Inflammatory macrophage (primary cell): ENCODE results near the gene TCF25.
A peak's percentile ranks its signal among the peaks of the same experiment; 100 is the strongest.
"Not testable (repeated sequence)": the region's sequence is repeated elsewhere in the genome, so short reads cannot be mapped to it uniquely, and the experiment has no call there.

ENCODE experiments used
- DNase-seq, 2 donors: peaks; one replicate each; pipeline ENCODE4 v3.0.0-alpha.2; 2020 to 2022

The TCF25 gene

DNA sequence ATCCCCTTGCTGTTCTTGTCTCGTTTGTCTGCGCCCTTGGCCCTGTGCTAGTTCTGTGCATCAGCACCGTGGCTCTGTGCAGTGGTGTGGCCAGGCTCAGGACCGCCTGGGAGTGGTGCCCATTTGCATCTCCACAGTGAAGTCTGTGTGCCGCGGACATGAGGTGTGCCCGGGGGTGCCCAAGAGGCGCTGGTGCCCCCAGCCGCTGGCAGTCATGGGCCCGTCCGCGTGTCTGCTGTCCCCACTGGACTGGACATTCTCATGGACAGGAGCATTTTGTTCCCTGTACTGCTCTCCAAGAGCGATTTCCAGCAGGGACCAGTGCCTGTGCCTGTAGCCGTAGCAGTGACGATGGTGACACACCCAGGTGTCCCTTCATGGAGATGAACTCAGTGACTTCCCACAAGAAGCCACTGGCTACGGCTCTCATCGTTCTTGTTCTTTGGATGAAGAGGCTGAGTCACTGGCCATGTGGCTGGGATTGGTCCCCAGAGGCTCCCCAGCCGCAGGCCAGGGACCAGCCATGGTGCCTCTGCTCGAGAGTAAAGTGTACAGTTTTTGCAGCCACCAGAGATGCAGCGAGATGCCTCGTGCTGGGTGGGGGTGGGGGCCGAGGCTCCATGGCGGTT lies 32.2 kb downstream of the TCF25 start:
- no peak for DNase-seq

DNA sequence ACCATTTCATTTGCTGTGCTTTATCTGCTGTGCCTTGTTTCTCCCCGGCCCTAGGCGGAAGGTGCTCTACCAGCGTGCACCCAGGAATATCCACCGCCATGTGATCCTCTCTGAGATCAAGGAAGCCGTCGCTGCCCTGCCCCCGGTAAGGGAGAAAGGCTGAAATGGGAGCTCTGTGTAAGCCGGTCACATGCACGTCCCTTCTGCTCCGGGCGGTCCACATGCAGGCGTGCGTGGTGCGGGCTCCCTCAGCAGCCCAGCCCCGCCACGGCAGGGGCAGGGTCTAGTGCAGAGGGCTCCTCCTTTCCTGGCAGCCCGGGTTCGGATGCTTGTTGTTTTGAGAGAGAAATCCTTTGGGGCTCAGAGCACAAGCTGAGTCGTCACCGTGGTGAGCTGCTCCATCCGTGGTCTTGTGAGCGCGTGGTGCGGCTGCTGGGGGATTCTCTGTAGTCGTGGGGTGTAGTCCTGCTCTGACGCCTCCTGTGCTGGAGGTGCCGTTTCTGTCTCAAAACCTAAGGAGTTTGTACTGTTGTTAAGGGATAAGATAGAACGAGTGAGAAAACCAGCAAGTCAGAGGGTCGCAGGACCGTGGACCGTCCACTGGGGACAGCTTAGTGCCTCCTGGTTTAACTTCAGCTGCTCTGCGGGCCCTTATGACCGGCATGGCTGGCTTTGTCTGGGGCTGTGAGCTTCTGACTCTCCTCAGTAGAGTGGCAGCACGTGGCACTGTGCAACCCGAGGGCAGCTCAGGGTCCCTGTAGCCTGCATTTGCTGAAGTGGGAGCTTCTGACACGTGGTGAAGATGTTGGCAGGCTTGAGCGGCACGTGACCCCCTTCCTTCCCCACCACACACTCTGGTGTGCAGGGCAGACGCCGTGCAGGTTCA lies 33.0 kb downstream of the TCF25 start:
- DNase-seq = no peak

DNA sequence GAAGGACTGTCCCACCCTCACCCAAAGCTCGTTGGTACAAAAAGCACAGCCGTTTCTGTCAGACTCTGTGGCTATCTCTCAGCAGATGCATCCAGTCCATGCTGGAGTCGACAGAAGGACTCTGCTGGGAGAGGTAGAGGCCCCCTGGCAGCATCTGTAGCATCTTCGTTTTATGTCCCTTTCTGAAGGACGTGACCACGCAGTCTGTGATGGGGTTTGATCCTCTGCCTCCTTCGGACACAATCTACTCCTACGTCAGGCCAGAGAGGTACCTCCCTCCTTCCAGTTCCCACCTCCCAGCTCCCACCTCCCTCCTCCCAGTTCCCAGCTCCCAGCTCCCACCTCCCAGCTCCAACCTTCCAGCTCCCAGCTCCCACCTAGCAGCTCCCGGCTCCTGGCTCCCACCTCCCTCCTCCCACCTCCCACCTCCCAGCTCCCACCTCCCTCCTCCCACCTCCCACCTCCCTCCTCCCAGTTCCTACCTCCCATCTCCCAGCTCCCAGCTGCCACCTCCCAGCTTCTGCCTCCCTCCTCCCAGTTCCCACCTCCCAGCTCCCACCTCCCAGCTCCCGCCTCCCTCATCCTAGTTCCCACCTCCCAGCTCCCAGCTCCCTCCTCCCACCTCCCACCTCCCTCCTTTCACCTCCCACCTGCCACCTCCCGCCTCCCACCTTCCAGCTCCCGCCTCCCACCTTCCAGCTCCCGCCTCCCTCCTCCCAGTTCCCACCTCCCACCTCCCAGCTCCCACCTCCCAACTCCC lies 33.8 kb downstream of the TCF25 start:
- no peak for DNase-seq

DNA sequence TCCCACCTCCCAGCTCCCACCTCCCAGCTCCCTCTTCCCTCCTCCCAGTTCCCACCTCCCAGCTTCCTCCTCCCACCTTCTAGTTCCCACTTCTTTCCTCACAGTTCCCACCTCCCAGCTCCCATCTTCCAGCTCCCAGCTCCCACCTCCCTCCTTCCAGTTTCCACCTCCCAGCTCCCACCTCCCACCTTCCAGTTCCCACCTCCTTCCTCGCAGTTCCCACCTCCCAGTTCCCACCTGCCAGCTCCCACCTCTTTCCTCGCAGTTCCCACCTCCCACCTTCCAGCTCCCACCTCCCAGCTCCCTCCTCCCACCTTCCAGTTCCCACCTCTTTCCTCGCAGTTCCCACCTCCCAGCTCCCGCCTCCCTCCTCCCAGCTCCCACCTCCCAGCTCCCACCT lies 34.8 kb downstream of the TCF25 start:
- DNase-seq = no peak

DNA sequence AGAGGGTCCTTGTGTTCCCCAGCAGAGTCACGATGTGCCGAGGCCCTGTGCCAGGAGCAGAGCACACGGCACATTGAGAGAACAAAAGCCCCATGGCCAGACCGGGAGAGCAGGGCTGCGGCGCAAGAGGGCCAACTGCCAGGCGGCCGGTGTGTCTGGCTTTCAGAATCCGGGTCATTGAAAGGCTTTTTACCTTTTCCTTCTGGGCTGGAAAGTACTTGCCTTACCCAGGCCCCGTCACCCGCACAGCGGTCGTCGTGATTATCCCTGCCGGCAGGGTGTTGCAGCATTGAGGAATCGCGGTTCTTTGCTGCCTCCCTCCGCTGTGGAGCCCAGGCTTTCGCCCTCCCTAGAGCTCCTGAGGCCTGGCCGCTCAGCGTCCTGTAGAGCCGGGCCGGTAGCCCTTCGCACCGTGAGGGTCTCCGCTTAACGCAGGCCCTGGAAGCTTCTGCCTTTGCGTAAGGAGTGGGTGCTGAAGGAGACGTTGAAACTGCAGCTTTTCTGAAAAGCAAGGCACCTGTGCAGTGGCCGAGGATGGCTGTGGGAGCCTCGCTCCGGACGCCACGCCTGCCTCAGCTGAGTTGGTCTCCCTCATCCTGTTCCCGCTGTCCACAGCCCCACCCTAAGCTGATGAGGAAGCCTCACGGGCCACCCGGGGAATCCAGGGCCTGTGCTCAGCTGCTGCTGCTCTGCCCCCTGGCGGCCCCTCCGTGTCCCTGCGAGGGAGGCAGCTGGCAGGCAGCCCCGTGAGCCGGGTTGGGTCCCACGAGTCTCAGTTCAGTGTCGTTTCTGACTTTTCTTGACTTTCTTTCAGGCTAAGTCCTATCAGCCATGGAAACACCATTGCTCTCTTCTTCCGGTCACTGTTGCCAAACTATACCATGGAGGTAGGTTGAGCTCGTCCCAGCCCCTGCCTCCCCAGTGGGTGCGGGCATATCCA lies 36.7 kb downstream of the TCF25 start:
- peak; percentile 83 to 86 for DNase-seq

DNA sequence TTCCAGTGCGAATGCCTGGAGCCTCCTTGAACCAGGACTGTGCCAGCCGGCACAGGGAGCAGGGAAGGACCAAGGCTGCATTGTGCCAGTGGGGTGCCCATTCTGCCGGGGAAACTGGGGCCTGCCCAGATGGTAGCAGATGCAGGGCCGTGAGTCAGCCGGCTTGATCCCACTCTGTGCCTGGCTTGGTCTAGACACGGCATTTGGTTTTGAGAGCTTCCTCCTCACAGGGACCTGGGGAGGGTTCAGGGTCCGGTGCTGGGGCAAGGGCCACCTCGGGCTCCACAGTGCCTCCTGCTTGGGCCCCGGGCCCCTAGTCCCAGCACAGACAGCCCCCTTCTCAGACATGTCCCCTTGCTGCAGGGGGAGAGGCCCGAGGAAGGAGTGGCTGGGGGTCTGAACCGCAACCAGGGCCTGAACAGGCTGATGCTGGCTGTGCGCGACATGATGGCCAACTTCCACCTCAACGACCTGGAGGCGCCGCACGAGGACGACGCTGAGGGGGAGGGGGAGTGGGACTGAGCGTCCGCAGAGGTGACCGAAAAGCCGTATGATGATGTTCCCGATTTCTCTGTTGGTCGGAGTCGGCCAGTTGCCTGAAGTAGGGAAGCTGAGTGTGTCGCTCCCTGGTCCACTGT lies 37.4 kb downstream of the TCF25 start:
- DNase-seq = no peak

DNA sequence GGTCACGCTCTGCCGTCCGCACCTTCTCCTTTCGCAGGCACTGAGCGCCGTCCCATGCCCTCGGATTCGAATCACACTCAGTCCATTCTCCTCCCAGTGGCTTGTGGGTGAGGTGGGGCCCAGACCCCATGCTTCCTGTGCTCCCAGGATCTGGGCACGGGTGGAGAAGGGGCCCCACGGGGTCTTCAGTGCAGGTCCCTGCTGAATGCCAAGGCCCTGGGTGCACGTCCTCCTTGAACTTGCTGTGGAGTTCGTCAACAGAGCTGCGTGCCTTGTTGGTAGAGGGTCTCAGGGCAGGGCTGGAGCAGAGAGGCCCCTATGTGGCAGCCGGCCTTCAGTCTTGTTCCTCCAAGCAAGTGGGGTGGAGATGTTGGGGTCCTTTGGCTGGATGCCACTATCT lies 38.0 kb downstream of the TCF25 start:
- DNase-seq = no peak

DNA sequence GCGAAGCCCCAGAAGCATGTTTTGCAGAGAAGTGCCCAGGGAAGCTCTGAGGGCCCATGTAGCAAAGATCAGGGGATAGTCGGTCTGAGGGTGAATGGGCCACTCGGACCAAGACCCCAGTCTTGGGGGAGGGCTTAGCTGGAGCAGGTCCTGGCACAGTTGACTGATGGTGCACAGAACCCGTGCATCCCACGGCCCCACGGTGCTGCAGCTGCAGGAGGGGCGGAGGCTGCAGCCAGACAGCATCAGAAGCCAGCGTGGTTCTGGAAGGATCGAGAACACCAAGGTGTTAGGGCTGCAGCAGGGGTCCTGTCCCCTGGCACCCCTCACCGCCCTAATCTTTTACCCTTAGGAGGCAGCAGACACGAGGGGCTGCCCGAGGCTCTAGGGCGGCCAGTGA lies 38.8 kb downstream of the TCF25 start:
- DNase-seq = no peak

DNA sequence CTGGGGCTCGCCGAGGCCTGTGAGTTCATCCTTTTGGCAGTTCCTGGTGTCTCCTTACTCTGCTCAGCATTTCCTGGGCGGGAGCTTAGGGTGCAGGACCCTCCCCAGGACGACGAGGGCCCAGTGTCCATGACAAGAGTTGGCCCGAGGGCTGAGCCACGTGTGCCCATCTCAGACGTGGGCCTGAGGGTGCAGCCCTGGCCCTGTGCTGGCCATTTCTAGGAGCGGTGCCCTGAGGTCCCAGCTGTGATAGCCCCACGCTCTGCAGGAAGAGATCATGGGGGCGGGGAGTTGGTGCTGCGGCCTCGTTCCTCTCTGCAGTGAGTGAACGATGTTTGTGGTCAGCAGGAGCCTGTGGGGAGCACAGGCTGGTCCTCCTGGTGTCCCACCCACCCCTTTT lies 39.2 kb downstream of the TCF25 start:
- DNase-seq = no peak

DNA sequence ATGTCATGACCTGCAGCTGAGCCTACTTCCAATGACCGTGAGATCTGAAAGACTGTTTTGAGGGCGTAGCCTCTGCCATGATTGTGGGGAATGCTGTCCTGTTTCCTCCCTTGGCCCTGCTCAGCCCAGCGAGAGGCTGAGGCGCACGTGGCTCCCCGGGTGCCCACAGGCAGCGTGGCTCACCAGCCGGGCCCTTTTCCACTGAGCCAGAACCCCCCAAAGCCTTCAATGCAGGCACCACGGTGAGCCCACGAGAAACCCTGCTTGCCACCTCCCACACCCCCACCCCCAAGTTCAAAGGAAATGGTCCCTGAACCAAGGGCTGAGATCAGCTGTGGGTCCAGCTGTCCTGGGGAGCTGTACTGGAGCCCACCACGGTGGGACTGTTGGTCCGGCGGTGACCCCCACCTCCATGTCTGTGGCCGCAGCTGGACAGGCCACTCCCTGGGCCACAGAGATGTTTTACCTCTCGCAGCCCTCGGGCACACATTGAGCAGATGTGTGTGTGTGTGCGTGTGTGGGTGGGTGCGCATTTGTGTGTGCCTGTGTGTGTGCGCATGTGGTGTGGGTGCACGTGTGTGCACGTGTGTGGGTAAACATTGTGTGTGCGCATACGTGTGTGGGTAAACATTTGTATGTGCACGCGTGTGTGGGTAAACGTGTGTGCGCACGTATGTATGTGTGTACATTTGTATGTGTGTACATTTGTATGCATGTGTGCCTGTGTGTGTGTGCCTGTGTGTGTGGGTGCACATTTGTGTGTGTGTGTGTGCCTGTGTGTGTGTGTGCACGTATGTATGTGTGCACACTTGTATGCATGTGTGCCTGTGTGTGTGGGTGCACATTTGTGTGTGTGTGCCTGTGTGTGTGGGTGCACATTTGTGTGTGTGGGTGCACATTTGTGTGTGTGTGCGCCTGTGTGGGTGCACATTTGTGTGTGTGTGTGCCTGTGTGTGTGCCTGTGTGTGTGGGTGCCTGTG lies 40.3 kb downstream of the TCF25 start:
- DNase-seq = no peak

DNA sequence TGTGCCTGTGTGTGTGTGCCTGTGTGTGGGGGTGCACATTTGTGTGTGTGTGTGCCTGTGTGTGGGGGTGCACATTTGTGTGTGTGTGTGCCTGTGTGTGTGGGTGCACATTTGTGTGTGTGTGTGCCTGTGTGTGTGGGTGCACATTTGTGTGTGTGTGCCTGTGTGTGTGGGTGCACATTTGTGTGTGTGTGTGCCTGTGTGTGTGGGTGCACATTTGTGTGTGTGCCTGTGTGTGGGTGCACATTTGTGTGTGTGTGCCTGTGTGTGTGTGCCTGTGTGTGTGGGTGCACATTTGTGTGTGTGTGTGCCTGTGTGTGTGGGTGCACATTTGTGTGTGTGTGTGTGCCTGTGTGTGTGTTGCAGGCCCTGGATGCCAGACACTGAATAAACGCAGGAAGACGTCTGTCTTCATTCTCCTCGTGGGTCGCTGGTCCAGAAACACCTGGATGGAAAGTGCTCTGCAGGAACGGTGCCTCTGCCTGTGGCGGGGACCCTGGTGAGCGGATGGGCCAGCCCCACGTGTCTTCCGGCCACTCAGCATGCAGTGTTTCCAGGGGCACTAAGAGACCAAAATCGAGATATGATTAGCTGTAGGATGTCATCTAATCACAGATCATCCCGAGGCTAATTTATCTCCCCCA lies 41.4 kb downstream of the TCF25 start:
- not testable (repeated sequence) for DNase-seq

DNA sequence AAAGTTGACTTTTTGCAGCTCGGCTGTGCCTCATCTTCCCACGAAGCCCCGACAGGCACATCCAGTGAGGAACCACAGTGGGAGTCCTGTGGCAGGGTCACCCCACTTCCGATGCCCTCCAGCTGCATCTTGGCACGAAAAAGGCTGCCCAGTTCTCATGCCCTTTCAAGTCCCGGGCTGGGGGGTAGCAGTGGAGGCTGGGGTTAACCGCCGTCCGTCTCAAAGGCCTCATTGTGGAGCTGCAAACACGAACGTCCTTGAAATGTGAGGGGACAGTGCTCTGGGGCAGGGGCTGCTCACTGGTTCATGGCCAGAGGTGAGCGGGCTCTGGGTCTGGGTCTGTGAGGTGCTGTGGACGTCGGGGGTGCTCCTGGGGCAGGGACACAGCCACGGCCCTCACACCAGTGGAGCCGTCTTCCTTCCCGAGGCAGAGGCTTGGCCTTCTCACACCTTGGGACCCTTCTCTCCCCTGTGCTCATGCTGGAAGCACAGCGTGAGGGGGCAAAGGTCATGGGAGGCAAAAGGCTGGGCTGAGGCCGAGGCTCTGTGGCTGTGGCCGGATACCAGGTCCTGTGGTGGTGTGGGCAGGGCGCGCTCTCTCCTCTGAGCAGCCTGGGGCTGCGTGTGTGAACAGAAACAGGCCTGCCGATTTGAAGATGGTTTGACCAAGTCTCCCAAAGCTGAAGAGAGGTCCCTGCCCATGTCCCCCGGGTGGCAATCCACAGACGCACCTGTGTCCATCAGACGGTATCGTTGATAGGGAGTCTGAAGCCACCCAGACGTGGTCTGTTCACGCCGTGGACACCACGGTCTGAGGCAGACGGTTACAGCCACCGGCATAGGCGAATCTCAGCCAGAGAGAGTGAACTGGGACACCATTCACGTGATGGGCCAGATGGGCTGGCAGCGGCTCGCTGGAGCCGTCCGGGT lies 42.2 kb downstream of the TCF25 start:
- DNase-seq = no peak

DNA sequence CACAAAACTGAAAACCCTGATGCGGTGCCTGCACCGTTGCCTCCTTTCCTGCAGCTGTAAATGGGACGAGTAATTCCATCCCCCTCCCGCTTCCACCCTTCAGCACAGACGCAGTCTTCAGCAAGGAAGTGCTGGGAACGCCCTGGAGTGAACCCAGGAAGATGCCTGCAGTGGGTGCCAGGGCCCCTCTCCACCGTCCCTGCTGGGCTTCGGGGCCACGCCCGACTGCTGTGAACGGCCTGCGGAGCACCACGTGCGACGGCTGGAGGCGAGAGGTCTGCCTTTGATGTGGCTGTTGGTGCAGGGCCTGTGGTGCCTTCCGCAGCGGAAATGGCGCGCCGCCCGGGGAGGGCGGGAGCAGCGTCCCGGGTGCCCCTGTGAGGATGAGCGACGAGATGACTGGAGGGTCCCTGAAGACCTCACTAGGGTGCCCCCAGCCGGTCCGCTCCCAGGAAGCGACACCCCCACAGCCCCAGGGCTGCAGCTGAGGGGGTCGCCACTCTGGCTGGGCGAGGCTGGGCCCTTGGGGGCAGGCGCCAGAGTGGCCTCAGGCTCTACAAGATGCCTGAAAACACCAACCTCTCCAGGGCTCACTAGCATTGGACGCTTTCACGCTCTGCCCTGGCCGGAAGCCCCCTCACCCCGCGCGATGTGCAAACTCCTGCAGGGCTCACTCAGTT lies 44.5 kb downstream of the TCF25 start:
- DNase-seq = peak; percentile 80 to 85

DNA sequence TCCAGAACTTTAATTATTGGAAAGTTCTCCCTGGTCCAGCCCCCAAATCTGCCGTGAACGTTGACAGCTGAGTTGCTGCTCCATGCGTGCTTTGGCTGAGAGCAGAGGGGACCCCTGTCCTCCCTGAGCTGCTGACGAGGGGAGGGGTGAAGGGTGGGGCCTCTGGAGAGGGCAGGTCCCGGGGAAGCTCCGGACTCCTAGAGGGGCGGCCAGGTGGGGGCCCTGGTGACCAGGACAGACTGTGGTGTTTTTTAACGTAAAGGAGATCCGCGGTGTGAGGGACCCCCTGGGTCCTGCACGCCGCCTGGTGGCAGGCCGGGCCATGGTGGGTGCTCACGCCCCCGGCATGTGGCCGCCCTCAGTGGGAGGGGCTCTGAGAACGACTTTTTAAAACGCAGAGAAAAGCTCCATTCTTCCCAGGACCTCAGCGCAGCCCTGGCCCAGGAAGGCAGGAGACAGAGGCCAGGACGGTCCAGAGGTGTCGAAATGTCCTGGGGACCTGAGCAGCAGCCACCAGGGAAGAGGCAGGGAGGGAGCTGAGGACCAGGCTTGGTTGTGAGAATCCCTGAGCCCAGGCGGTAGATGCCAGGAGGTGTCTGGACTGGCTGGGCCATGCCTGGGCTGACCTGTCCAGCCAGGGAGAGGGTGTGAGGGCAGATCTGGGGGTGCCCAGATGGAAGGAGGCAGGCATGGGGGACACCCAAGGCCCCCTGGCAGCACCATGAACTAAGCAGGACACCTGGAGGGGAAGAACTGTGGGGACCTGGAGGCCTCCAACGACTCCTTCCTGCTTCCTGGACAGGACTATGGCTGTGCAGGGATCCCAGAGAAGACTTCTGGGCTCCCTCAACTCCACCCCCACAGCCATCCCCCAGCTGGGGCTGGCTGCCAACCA lies 45.3 kb downstream of the TCF25 start, which contains the start of gene MC1R:
MC1R (plus strand) TSS at position 410 of the 895 bp plus-strand sequence; CDS start at position 807, 397 bp downstream.
- no peak for DNase-seq

DNA sequence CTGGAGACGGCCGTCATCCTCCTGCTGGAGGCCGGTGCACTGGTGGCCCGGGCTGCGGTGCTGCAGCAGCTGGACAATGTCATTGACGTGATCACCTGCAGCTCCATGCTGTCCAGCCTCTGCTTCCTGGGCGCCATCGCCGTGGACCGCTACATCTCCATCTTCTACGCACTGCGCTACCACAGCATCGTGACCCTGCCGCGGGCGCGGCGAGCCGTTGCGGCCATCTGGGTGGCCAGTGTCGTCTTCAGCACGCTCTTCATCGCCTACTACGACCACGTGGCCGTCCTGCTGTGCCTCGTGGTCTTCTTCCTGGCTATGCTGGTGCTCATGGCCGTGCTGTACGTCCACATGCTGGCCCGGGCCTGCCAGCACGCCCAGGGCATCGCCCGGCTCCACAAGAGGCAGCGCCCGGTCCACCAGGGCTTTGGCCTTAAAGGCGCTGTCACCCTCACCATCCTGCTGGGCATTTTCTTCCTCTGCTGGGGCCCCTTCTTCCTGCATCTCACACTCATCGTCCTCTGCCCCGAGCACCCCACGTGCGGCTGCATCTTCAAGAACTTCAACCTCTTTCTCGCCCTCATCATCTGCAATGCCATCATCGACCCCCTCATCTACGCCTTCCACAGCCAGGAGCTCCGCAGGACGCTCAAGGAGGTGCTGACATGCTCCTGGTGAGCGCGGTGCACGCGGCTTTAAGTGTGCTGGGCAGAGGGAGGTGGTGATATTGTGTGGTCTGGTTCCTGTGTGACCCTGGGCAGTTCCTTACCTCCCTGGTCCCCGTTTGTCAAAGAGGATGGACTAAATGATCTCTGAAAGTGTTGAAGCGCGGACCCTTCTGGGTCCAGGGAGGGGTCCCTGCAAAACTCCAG lies 46.4 kb downstream of the TCF25 start:
- DNase-seq = no peak

DNA sequence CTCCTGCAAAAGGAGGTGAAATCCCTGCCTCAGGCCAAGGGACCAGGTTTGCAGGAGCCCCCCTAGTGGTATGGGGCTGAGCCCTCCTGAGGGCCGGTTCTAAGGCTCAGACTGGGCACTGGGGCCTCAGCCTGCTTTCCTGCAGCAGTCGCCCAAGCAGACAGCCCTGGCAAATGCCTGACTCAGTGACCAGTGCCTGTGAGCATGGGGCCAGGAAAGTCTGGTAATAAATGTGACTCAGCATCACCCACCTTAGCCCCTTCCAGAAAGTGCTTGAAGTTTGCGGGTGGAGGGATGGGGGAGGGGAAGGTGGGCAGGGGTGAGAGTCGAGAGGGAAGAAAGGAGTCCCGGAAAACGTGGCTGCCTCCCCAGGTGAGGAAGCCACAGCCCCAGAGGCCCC lies 47.3 kb downstream of the TCF25 start:
- DNase-seq = peak in 1 of 2 donors; percentile 8
